Activated CD8-positive, alpha-beta memory T cell treated with anti-CD3 and anti-CD28 coated beads for 48 hours (primary cell): ENCODE results near the gene SDR39U1.

ENCODE experiments used
- DNase-seq, 3 experiments: peaks; one replicate each; pipeline ENCODE4 v3.0.0-alpha.2; 2020; ENCODE audit warnings: low read depth in 2 of 3, low spot score in 2 of 3

SDR39U1 gene

GRCh38 chr14:24430143-24430681 lies 12.4 kb downstream of the SDR39U1 start:
- peak in 1 of 3 experiments; percentile 63 for DNase-seq

GRCh38 chr14:24429395-24430142 lies 13.0 kb downstream of the SDR39U1 start, which contains the start of the genes CBLN3 and KHNYN:
Gene CBLN3, minus strand, starts transcription at chr14:24429668. Its CDS starts 614 bp downstream, at chr14:24429054.
Gene KHNYN, plus strand, starts transcription at chr14:24429954. Its CDS starts 777 bp downstream, at chr14:24430731.
- DNase-seq = peak; percentile 70 to 75 (median 73)

GRCh38 chr14:24428628-24429394 lies 13.8 kb downstream of the SDR39U1 start:
- no peak for DNase-seq

- DNase-seq = no peak
Observed at GRCh38 chr14:24427537-24428508, 14.8 kb downstream of the SDR39U1 start.

- no peak for DNase-seq
Observed at GRCh38 chr14:24426912-24427536, 15.6 kb downstream of the SDR39U1 start.

- no peak for DNase-seq
Observed at GRCh38 chr14:24426150-24426911, 16.2 kb downstream of the SDR39U1 start.

- no peak for DNase-seq
Observed at GRCh38 chr14:24425704-24426103, 16.9 kb downstream of the SDR39U1 start.

GRCh38 chr14:24422694-24423601 lies 19.6 kb downstream of the SDR39U1 start:
- no peak for DNase-seq

GRCh38 chr14:24422261-24422660 lies 20.3 kb downstream of the SDR39U1 start:
- no peak for DNase-seq

GRCh38 chr14:24418492-24418873 lies 24.1 kb downstream of the SDR39U1 start:
- DNase-seq = no peak

GRCh38 chr14:24417832-24418491 lies 24.6 kb downstream of the SDR39U1 start:
- DNase-seq = no peak

GRCh38 chr14:24416932-24417619 lies 25.5 kb downstream of the SDR39U1 start:
- DNase-seq = no peak

GRCh38 chr14:24416254-24416931 lies 26.2 kb downstream of the SDR39U1 start:
- no peak for DNase-seq

- DNase-seq = no peak
Observed at GRCh38 chr14:24415421-24416253, 26.9 kb downstream of the SDR39U1 start.

GRCh38 chr14:24414732-24415420 lies 27.7 kb downstream of the SDR39U1 start:
- no peak for DNase-seq
